GM18873 (cell line): ENCODE measurements around the gene SLC36A1.
"Not testable (repeated sequence)": the region's sequence is repeated elsewhere in the genome, so short reads cannot be mapped to it uniquely, and the experiment has no call there.

Experiments used
- ATAC-seq: cut with Tn5 transposase; IDR thresholded peaks from one replicate; pipeline ENCODE4 v1.9.1; 2021; ENCODE audit warnings: mild to moderate bottlenecking, moderate library complexity, moderate number of reproducible peaks; ENCODE audit not compliant: unreplicated experiment, low FRiP score

SLC36A1 gene

GRCh38 chr5:151480384-151481293 is 33.2 kb downstream of the SLC36A1 start:
- ATAC-seq: no peak

GRCh38 chr5:151483176-151483575 is 35.8 kb downstream of the SLC36A1 start:
- ATAC-seq: no peak

- no peak for ATAC-seq
Measured at GRCh38 chr5:151483647-151484046, 36.2 kb downstream of the SLC36A1 start.

- no peak for ATAC-seq
Measured at GRCh38 chr5:151487544-151487943, 40.1 kb downstream of the SLC36A1 start.

GRCh38 chr5:151490627-151491026 is 43.2 kb downstream of the SLC36A1 start:
- ATAC-seq: no peak

- ATAC-seq: no peak
Measured at GRCh38 chr5:151491062-151491461, 43.7 kb downstream of the SLC36A1 start.

GRCh38 chr5:151492729-151493128 is 45.3 kb downstream of the SLC36A1 start:
- no peak for ATAC-seq

- ATAC-seq: no peak
Measured at GRCh38 chr5:151493665-151494064, 46.3 kb downstream of the SLC36A1 start.

GRCh38 chr5:151495320-151495719 is 47.9 kb downstream of the SLC36A1 start:
- no peak for ATAC-seq

GRCh38 chr5:151496041-151496484 is 48.7 kb downstream of the SLC36A1 start:
- ATAC-seq: no peak

- no peak for ATAC-seq
Measured at GRCh38 chr5:151497391-151498002, 50.1 kb downstream of the SLC36A1 start.

GRCh38 chr5:151498395-151499155 is 51.2 kb downstream of the SLC36A1 start:
- no peak for ATAC-seq

GRCh38 chr5:151499501-151500035 is 52.2 kb downstream of the SLC36A1 start:
- no peak for ATAC-seq

- no peak for ATAC-seq
Measured at GRCh38 chr5:151504006-151504405, 56.6 kb downstream of the SLC36A1 start.

GRCh38 chr5:151508308-151508707 is 60.9 kb downstream of the SLC36A1 start:
- not testable (repeated sequence) for ATAC-seq

GRCh38 chr5:151509231-151509630 is 61.8 kb downstream of the SLC36A1 start:
- no peak for ATAC-seq

GRCh38 chr5:151509836-151510235 is 62.4 kb downstream of the SLC36A1 start:
- no peak for ATAC-seq

GRCh38 chr5:151517122-151517920 is 69.9 kb downstream of the SLC36A1 start:
- ATAC-seq: no peak

- no peak for ATAC-seq
Measured at GRCh38 chr5:151520294-151520693, 72.9 kb downstream of the SLC36A1 start.

- ATAC-seq: no peak
Measured at GRCh38 chr5:151522226-151522625, 74.8 kb downstream of the SLC36A1 start.
